ENCODE results near the gene LRP1B.

Gene LRP1B

DNA sequence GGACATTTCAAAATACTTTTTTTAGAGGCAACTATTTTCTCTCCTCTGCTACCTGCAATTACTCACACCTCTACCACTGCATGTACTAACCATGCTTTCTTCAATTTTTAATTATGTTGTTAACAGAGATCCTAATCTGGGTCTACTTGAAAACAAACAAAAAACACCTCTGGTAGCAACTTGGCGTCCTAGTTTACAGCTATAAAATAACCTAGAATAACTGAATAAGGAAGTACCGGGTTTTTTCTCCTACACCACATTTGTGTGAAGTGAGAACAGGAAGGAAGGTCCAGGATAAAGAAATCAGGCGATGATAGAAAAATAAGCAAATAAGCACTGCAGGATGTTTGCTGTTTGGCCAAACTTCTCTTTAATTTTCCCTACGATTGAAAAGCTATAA lies 633.5 kb downstream of the LRP1B start:
- DNase-seq, result no peak

DNA sequence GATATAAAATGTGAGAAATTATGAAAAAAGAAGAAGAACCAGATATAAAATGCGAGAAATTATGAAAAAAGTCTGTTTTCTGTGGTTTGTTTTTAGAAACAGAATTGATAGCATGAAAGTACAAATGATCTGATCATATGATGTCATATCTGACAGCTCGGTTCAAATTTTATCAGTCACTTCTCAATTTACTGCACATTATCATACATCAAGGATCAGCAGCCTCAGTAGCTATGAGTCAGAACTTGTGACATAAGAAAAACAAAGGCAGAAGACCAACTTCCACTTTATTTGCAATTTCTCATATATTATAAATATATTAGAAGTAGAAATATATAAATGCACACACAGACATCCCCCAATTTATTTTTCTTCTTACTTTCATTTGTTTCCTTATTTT lies 634.0 kb downstream of the LRP1B start:
- no peak for DNase-seq

DNA sequence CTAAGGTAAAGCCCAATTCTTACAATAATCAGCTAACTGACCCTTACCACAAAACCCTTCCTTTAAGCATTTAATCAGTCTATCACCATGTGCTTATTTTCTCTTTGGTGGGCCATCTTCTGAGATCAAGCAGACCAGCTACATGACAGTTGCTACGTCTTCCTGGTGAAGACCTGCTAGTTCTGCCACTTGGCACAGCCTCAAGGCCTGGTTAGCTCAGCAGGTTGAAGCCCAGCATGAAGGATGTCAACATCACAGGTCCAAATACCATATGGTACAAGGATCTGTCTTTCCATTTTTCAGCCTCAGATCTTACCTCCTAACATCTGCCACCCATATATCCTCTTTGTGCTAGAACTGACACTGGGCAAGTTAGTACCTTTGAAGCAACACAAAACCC lies 636.9 kb downstream of the LRP1B start:
- no peak for DNase-seq

DNA sequence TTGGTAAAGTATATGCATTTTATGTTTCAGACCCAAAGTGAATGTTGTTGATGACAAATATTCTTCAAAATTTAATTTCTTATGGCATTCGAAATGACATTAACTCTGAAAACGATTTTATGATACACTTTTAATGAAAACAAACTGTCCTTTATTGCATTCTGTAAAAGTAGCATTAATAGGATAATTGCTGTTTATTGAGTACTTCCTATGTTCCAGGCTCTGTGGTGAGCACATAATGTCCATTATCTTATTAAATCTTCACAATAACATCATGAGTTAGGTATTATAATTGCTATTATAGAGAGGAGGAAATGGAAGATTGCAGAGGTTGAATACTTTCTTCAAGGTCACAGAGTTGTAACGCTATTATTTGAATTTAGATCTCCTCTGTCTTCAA lies 638.0 kb downstream of the LRP1B start:
- DNase-seq, result no peak

DNA sequence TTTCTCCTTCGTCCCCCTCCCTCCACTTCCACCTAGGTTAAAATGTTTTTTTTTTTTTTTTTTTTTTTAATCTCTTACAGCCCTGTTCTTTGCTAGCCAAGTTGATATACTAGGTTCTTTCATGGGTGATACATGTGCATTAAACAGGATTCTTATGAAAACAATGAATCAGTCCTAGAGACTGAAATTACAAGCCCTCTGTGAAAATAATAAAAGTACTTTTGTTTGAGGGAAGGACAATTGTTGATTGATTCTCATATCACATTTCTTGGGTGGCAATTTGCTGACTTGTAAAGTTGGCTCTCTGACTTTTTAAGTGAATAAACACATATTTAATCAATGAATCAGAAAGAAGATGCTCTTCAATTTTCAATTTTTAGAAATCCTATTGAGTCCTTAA lies 639.9 kb downstream of the LRP1B start:
- no peak for DNase-seq

DNA sequence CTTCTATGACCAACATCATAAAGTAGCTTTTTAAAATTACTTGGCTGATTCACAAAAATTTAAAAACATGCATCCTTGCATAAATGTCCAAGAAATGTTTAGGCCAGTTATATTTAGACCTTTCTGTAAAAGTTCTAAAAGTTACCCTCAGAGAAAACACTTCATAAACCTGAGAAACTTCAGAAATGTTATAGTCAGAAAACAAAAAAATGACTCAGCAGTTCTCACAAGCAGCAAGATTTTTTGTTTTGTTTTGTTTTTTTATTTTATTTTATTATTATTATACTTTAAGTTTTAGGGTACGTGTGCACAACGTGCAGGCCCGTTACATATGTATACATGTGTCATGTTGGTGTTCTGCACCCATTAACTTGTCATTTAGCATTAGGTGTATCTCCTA lies 648.1 kb downstream of the LRP1B start:
- DNase-seq, result no peak

DNA sequence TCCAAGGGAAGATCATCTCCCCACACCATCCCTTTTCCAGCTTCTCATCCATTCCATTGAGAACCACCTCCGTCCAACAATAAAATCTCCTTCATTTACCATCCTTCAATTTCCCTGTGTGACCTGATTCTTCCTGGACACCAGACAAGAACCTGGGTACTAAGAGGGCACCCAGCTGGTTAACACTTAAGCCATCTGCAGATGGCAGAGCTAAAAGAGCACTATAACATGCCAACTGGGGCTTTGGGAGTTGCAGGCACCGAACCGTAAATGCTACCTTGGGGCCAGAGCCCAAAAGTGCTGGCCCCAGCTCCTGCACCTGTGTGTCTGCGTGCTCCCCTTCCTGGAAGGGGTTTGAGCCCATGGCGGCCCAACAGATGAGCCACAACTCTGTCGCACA lies 655.0 kb downstream of the LRP1B start:
- no peak for DNase-seq

DNA sequence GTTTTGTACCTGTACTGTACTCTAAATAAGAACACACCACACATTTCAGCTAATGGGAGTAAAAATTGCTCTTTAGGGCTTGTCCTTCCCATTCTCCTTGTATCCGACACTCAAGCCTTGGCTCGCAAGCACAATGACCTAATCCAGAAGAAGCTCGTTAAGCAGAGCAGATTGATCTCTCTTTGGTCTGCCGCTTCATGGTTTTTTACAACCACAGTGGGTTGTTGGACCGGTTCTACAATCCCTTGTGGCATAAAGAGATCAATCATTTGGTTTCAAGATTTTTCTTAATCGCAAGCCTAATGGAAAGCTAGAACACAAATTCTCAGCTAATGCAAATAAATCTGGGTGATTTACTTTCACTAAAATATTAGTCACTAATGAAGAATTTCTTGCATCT lies 662.1 kb downstream of the LRP1B start:
- DNase-seq, result no peak

DNA sequence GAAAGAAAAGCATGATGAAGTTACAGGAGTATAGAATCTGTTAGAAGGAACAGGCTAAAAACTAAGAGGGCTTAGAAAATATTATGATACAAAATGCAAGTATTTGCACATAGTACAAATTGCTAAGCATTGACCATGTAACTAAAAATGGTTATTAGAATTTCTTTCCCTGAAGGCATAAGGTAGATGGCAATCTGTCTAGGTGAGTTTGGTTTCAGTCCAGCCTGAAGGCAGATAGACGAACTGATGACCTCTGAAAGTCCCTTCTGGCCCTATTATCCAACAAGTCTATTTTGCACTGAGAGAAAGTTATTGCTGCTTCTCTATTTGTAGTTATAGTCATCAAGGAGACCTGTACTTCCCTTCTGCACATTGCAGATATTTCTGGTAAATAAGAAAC lies 663.5 kb downstream of the LRP1B start:
- no peak for DNase-seq

DNA sequence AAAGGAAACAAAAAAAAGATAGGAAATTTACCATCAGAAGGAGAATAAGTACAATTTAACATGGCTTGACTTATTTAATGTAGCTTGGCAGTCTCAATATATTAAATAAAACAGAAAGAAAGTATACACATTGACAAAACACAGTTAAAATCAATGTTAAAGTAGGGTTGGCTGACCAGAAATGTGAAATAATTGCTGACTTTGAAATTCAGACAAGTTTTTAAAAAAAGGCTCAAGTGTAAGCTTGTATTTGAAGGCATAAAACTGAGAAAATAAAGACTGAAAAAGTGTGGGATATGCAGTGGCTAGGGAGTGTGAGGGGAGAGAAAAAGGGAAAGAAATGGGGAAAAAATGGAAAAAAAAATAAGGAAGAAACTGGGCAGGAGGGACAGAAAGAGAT lies 665.8 kb downstream of the LRP1B start:
- no peak for DNase-seq

DNA sequence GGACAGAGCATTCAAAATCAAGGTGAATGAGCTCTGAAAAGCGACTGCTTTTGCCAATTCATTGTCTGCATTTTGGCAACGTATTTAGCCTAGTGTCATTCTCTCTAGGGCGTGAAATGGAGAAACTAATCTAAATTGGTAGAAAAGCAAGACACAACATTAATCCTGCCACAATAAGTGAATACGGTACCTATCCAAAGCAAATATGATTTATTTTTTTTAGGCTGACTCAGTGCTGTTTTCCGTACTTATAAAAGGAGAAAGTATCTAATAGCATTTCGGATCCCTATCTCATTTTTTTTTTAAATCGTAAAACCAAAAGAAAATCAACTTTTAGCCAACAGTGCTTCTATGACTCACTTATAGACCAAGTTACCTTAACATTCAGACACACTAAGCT lies 672.5 kb downstream of the LRP1B start:
- no peak for DNase-seq

DNA sequence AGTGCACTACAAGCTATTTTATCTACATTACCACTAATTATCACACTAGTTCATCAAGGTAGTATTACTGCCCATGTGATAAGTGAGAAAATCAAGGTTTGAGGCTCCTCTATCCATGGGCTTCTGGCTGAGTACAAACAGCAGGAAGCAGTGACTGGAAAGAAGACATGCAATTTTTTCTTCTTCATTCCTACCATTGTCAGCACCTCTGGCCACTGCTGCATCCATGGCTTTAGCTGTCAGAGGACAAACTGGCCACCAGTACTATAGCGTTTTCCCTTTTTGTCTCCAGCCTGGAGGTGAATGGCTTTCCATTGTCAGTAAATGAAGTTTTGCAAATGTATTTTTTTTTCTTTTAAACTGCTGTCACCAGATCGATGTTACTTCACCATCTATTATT lies 674.9 kb downstream of the LRP1B start:
- DNase-seq, result no peak

DNA sequence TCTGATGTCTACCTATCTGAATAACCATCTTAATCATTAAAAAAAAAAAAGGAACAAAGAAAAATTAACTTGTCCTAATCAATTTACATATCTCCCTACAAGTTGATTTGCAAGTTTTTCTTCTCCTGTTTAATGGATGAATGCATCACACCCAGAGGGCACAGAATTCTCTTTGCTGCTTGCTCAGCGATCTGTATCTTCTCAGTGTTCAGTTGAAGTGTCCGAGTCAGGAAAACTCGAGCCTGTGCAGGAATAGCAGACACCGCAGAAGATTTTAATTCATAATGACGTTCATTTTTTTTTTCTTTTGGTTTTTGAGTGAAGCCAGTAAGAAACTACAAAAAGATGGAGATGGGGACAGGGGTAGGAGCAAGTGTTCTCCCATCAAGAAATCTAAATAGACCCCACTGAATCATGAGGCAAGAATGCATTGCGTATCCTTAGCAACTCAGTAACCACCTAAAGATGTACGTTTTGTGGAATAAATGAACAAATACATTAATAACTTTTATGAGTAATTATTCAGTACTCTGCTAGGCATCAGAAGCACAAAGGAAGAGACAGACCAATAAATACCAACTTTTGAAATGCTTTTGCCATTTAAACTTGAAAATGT lies 675.5 kb downstream of the LRP1B start:
- DNase-seq, result no peak

DNA sequence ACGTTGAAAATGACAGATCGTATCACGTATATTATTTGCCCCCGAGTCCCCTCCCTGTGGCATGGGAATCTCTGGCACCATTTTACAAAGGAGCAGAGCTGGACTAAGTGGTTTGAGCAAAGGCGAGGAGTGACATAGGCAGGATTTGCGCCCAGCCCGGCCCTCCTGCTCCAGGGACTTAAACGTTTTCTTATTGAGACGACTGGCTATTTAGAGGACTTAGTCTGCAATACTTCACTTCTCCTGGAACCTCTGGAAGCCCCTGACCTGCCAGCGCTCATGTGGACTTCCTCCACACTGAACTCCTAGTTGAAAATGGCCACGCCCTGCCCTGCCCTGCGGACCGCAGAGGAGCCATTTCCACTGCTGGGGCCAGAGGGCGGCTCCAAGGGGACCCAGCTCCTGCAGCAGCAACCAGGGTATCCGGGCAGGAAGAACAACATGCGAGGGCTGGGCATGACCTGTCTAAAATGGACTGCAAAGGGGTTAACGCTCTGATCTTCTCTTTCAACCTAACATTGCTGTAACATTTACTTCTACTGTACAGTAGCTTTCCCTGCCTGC lies 690.7 kb downstream of the LRP1B start:
- no peak for DNase-seq

DNA sequence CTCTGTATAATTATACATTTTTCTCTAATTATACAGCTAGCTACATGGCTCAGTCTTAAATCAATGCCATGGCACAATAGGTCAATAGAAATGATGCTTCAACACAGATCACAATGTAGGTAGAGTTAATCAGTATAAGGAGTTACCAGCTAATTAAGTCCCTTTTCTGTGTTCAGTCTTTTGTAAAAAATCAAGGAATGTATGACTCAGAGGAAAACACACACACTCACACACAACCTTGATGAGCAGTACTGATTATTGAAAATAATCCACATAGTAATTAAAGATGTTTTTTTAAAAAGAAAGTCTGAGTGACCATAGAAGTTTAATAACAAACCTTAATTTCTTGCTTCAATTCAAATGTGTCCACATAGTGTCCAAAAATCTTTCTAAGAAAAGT lies 691.3 kb downstream of the LRP1B start:
- DNase-seq, result no peak

DNA sequence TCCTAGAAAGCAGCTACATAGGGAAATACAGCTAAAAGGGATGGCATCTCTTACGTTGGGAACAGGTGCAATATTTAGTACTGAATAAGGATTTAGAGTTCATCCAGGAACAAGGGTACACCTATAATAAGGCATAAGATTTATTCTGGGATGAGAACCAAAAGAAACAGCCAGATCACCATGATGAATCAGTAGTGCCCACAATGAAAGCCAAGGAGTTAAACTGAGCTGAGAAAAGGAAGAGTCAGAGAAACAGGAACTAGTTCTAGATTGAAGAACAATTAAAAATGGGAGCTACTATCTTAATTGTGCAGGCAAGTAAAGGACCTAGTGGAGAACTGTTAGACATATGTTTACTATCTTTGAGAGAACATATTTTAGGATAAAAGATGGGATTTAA lies 692.3 kb downstream of the LRP1B start:
- DNase-seq, result no peak

DNA sequence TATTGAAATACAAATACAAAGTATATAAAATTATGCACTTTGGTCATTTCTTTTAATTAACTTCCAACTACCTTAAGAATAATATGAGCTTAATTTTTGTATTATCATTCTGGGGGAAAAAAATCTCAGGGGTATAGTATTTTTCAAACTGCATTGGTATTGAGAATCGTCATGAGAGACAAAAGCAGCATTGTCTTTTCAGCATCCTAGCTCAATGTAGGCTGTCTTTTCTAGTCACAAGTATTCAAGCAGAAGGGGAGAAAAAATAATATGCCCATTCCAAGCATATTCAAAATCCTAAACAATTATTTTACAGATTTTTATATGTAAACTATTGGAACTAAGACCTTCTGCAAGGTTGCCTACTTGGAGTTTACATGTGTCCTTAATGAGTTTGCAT lies 693.3 kb downstream of the LRP1B start:
- DNase-seq, result no peak

DNA sequence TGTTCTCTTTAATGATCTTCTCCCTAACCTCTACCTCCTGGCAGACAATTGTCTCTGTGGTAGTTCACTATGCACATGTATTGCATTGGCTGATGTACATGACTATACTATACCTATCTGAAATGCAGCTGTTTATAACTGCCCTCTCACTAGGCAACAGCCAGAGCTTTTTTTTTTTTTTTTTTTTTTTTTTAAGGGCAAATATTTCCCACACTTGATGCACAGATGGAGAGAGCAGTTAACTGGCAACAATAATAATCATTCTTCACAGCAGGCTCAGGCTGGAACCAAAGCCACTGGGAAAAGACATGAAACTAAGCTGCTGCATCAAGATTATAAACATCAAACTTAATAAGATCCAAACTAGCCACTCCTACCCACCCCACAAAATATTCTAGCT lies 707.7 kb downstream of the LRP1B start:
- no peak for DNase-seq

DNA sequence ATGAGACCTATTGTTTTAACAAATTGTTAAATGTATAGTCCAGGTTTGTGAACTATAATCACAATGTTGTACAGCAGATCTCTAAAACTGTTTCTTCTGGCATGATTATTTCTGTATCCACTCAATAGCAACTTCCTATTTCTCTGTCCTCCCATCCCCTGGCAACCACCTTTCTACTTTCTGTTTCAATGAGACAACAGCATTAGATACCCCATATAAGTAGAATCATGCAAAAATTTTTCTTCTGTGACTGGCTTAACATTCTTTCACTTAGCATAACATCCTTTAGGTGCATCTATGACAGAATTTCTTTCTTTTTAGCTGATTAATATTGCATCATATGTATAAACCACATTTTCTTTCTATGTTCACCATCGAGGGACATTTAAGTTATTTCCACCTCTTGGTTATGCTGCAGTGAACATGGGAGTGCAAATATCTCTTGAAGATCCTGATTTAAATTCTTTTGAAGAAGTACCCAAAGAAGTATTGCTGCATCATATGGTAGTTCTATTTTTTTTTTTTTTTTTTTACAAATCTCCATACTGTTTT lies 713.5 kb downstream of the LRP1B start:
- no peak for DNase-seq

DNA sequence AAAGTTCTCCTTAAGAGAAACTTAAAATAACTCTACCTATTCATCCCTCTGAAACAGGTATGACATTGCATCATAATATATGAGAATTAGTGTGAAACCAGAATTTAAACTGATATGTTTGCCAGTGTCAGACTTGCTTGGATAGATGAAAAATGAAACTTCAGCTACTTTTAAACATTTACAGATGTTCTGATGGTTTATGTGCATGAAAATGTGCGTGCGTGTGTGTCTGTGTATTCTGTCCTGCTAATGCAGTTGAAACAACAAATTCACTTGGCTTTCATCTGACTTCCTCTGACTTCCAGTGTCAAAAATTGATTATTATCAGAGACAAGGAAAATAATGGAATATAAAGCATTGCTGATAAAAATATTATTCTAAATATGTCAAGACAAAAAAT lies 719.4 kb downstream of the LRP1B start:
- DNase-seq, result no peak

DNA sequence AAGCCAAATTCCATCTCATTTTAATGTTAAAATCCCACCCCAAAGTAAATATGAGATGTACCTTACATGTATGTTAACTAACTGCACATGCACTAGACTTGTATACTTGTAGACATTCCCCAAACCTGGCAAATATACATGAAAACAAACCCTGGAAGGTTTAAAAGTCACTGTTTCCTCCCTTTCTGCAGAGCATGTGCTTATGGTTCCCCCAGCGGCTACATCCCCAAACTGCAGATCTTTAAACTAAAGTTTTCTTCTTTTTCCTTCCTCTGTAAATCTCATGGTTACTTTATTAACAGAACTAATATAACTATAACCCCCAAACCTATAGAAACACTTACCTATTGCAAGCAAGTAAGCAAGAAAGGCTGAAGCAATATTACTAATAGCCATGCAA lies 731.5 kb downstream of the LRP1B start:
- no peak for DNase-seq

DNA sequence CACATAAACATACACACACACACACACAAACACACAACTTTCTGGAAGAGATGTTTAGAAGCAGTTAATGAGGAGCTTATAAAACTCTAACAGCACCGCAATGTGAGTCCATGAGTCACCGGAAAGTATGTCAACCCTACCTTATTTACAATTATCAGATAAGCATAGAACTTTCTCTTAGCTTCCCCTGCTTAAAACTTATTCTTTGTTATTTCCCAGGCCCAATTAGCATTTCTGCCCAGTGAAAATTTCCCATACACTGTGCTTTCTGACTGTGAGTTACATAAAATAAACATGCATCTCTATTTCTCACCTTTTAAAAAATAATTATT lies 737.6 kb downstream of the LRP1B start:
- no peak for DNase-seq

DNA sequence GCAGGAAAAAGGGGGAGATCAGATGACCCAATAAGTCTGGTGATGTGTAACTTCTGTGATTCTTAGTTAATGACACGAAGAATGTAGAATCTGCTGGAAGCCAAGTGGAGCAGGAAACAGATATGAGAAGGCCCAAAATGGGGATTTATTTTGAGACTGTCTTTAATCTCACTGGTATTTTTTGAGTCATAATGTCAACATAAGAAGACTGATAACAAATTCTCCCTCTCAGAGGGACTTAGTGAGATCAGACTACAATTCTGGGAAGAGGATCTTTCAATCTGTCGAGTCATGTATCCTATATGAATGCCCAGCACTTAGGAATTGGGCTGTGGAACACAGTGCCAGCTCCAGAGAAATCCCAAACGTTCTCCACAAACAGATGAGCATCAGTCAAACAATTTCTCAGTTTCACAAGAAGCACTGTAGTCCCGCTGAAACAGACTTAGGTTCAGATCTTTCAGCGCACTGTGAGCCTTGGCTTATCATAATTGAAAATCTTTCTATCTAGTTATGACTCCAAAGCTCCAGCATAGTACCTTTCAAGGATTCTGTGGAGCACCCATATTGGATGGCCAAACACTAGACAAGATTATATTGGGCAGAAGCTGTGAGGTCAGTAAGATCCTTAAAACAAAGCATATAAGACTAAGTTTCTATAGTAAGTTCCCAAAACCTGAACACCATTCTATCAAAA lies 738.2 kb downstream of the LRP1B start:
- no peak for DNase-seq

DNA sequence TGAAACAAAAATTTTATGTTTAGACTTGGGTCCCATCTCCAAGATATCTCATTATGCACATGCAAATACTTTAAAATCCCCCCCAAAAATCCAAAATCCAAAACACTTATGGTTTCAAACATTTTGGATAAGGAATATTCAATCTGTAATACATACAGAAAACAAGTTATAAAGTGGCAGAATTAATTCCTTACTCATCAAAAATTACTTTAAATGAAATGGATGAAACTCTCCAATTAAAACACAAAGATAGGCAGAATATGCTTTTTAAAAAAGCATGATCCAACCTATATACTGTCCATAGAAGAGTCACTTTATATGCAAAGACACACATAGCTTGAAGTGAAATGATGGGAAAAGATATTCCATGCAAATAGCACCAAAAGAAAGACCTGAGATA lies 744.6 kb downstream of the LRP1B start:
- DNase-seq, result no peak

DNA sequence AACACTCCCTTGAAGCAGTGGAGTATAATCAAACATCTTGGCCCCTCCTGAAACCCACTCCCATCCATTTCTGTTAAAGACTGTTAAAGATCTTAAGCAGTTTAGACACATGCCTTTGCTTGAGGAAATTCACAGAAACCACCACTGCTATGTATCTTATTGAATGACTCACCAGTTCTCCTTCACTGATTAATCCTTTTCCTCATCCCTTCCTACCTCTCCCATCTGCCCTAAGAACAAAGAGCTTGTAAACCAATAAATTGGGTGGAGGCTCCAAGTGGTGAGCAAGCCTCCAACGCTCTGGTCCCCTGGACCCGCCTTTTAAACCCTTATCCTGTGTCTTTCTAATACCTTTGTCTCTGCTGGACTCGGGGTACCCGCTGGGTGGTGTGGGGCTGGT lies 746.1 kb downstream of the LRP1B start:
- DNase-seq, result no peak

Measured in NCI-H1048 (cell line).